Neural crest cell (in vitro differentiated cells): ENCODE data around the gene TTC9B. TPM values are rescaled to one million over a fixed set of nuclear protein-coding genes. Genes with fewer than 3 reads are reported as not detected.
"Not testable (repeated sequence)": the region's sequence is repeated elsewhere in the genome, so short reads cannot be mapped to it uniquely, and the experiment has no call there.

Source experiments
- DNase-seq: peaks from one replicate; pipeline ENCODE4 v3.0.0; 2021; ENCODE audit warnings: low read depth, mixed read lengths, low spot score
- H3K27ac Mint-ChIP-seq: one replicate; pipeline ENCODE4 v1.8.0; 2021; ENCODE audit warnings: mild to moderate bottlenecking, mixed read lengths; ENCODE audit not compliant: unreplicated experiment
- H3K27me3 Mint-ChIP-seq: 2 replicates; pipeline ENCODE4 v1.8.0; 2021; ENCODE audit warnings: low read depth, mild to moderate bottlenecking, mixed read lengths
- H3K36me3 Mint-ChIP-seq: 2 replicates; pipeline ENCODE4 v1.8.0; 2021; ENCODE audit warnings: low read depth, mild to moderate bottlenecking, mixed read lengths
- H3K4me1 Mint-ChIP-seq: 2 replicates; pipeline ENCODE4 v1.8.0; 2021; ENCODE audit warnings: mixed read lengths
- H3K4me3 Mint-ChIP-seq: one replicate; pipeline ENCODE4 v1.8.0; 2021; ENCODE audit warnings: mild to moderate bottlenecking, mixed read lengths
- H3K9me3 Mint-ChIP-seq: 2 replicates; pipeline ENCODE4 v1.8.0; 2021; ENCODE audit warnings: mixed read lengths
- CTCF ChIP-seq: fragments of 200-600 bp; sonication (generic); conservative IDR thresholded peaks from 2 replicates; pipeline ENCODE4 v1.5.0; 2021; ENCODE audit warnings: antibody characterized with exemption, mild to moderate bottlenecking
- total RNA-seq: library from RNA; stranded (reverse); gene quantifications from 2 replicates; pipeline ENCODE4 v1.2.1, GENCODE V29; 2021

The TTC9B gene
- total RNA-seq, 1 donor from 2014 or later, result 2.5 TPM

- no peak for TF ChIP-seq CTCF
- no peak for DNase-seq
- no peak overlapping the region for H3K27ac Mint-ChIP-seq
- H3K27me3 Mint-ChIP-seq, result peaks cover 21% of the 10 kb centered on the region
- no peaks in the 10 kb centered on the region for H3K9me3 Mint-ChIP-seq
- H3K4me1 Mint-ChIP-seq, result no peaks in the 10 kb centered on the region
- H3K36me3 Mint-ChIP-seq, result no peaks in the 10 kb centered on the region
- H3K4me3 Mint-ChIP-seq, result no peak overlapping the region
These were observed 40.7 kb downstream of the TTC9B start for GRCh38 chr19:40177286-40178070.

- Mint-ChIP-seq H3K4me1 (no peaks in the 10 kb centered on the region), H3K9me3 (no peaks in the 10 kb centered on the region), H3K36me3 (no peaks in the 10 kb centered on the region), H3K27ac (no peak overlapping the region), H3K27me3 (peaks cover 21% of the 10 kb centered on the region), H3K4me3 (no peak overlapping the region)
- DNase-seq, result no peak
- TF ChIP-seq CTCF, result no peak
These were observed 42.4 kb downstream of the TTC9B start for GRCh38 chr19:40175820-40176219.

GRCh38 chr19:40174092-40174491, 44.1 kb downstream of the TTC9B start:
- Mint-ChIP-seq H3K4me3 (no peak overlapping the region), H3K27ac (no peak overlapping the region), H3K4me1 (no peaks in the 10 kb centered on the region), H3K36me3 (no peaks in the 10 kb centered on the region), H3K27me3 (peaks cover 12% of the 10 kb centered on the region), H3K9me3 (no peaks in the 10 kb centered on the region)
- no peak for DNase-seq
- no peak for TF ChIP-seq CTCF

DNA sequence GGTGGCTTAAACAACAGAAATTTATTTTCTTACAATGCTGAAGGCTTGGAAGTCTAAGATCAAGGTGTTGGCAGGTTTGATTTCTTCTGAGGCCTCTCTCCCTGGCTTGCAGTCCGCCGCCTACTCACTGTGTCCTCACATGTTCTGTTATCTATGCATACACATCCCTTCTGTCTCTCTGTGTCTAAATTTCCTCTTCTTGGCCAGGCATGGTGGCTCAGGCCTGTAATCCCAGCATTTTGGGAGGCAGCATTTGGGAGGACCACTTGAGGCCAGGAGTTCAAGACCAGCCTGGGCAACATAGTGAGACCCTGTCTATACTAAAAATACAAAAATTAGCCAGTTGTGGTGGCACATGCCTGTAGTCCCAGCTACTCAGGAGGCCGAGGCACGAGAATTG, 46.9 kb downstream of the TTC9B start:
- not testable (repeated sequence) for H3K4me1 Mint-ChIP-seq, DNase-seq, H3K36me3 Mint-ChIP-seq, H3K9me3 Mint-ChIP-seq, H3K27me3 Mint-ChIP-seq, H3K4me3 Mint-ChIP-seq, H3K27ac Mint-ChIP-seq

- H3K27me3 Mint-ChIP-seq, H3K36me3 Mint-ChIP-seq, H3K4me1 Mint-ChIP-seq, DNase-seq, H3K9me3 Mint-ChIP-seq, H3K4me3 Mint-ChIP-seq: not testable (repeated sequence)
- peak overlapping the region; percentile 68 for H3K27ac Mint-ChIP-seq
These were observed 47.7 kb downstream of the TTC9B start for GRCh38 chr19:40170303-40170989.

- not testable (repeated sequence) for H3K36me3 Mint-ChIP-seq, H3K9me3 Mint-ChIP-seq, DNase-seq, H3K4me3 Mint-ChIP-seq, H3K27me3 Mint-ChIP-seq, H3K4me1 Mint-ChIP-seq
- H3K27ac Mint-ChIP-seq, result peak overlapping the region; percentile 15
These were observed 48.5 kb downstream of the TTC9B start for GRCh38 chr19:40169482-40170302.

Other genes with a start within 250 kb of the TTC9B start
- 114 and 118 TPM in 2 replicates for gene PSMC4, start 247.2 kb downstream of the TTC9B start, total RNA-seq
- 5.3 and 6.5 TPM in 2 replicates for gene ZNF546, start 221.3 kb downstream of the TTC9B start, total RNA-seq
- gene ZNF780B, start 162.2 kb downstream of the TTC9B start, total RNA-seq, result 27.3 and 28.5 TPM in 2 replicates
- 18.5 and 24.3 TPM in 2 replicates for gene ZNF780A, start 127.4 kb downstream of the TTC9B start, total RNA-seq
- gene MAP3K10, start 27.0 kb downstream of the TTC9B start, total RNA-seq, result 30.3 and 34.2 TPM in 2 replicates
- 0.43 and 0.47 TPM in 2 replicates for gene CCNP, start 8.3 kb upstream of the TTC9B start, total RNA-seq
- gene AKT2, start 67.0 kb upstream of the TTC9B start, total RNA-seq, result 147 and 150 TPM in 2 replicates
- 19.0 and 21.0 TPM in 2 replicates for gene C19orf47, start 130.0 kb upstream of the TTC9B start, total RNA-seq
- 200 and 208 TPM in 2 replicates for gene PLD3, start 130.3 kb upstream of the TTC9B start, total RNA-seq
- 0.11 and 0.30 TPM in 2 replicates for gene HIPK4, start 171.8 kb upstream of the TTC9B start, total RNA-seq
- 2.8 and 2.9 TPM in 2 replicates for gene PRX, start 195.0 kb upstream of the TTC9B start, total RNA-seq
- gene SERTAD1, start 207.6 kb upstream of the TTC9B start, total RNA-seq, result 3.2 and 3.3 TPM in 2 replicates
- gene SERTAD3, start 226.0 kb upstream of the TTC9B start, total RNA-seq, result 22.3 and 25.8 TPM in 2 replicates
- gene BLVRB, start 247.4 kb upstream of the TTC9B start, total RNA-seq, result 3.1 and 3.2 TPM in 2 replicates
- 0.40 and 1.1 TPM in 2 replicates for gene SPTBN4, start 248.6 kb upstream of the TTC9B start, total RNA-seq